HepG2 (cell line): ENCODE measurements around the gene CD40. TPM values are rescaled to one million over a fixed set of nuclear protein-coding genes. Genes with fewer than 3 reads are reported as not detected.
A peak's percentile ranks its signal among the peaks of the same experiment; 100 is the strongest.
"Not testable (repeated sequence)": the region's sequence is repeated elsewhere in the genome, so short reads cannot be mapped to it uniquely, and the experiment has no call there.

Experiments used
- ATAC-seq: fragments of 200-7000 bp; cut with Tn5 transposase; 3 replicates; pipeline ENCODE4 v1.9.1; 2020; ENCODE audit warnings: mild to moderate bottlenecking, moderate library complexity
- BruUV-seq: library from RNA; stranded (reverse); fragments of 400-500 nt; replicated peaks from 2 replicates; lab custom pipeline; 2021; lab: Mats Ljungman, UMichigan
- CTCF ChIA-PET: fragments of 300-600 bp; formaldehyde crosslinking; extraction: SDS; loops from one replicate; lab custom pipeline; 2021; ENCODE audit warnings: low total read pairs, inconsistent platforms, low intra/inter-chr PET ratio; lab: Yijun Ruan, JAX
- POLR2A ChIA-PET: fragments of 350-600 bp; sonication (Branson Sonifier 250); formaldehyde crosslinking; loops from one replicate; lab custom pipeline; 2020; ENCODE audit warnings: antibody characterized with exemption, inconsistent platforms; lab: Yijun Ruan, JAX
- DNase-seq: peaks from one replicate; pipeline ENCODE4 v3.0.0-alpha.2; 2015; ENCODE audit warnings: low spot score
- FAIRE-seq: peaks from 3 replicates; lab custom pipeline; 2011; peaks lifted over from hg19 to GRCh38; lab: Jason Lieb, UNC
- H2AFZ ChIP-seq: one replicate; pipeline ENCODE4 v1.6.1; 2011; ENCODE audit warnings: low read length, inconsistent platforms
- H3K27ac ChIP-seq: fragments of 300-600 bp; 3 replicates; pipeline ENCODE4 v1.8.0; 2011; ENCODE audit warnings: mixed run types, mild to moderate bottlenecking, mixed read lengths, low read length, inconsistent platforms; ENCODE audit not compliant: insufficient read depth; ENCODE audit errors: extremely low read length
- H3K27me3 ChIP-seq, 2 experiments: fragments of 200-600 bp in 1 of 2; 2 replicates in 1 of 2; 3 replicates in 1 of 2; pipeline versions ENCODE4 v1.6.0 to v1.8.0; 2011; ENCODE audit warnings: low read length in 2 of 2, mild to moderate bottlenecking in 2 of 2, moderate library complexity in 2 of 2, inconsistent platforms in 1 of 2; ENCODE audit not compliant: insufficient read depth in 2 of 2, control insufficient read depth in 1 of 2
- H3K36me3 ChIP-seq, 2 experiments: fragments of 200-600 bp in 1 of 2; replicated peaks in 1 of 2; 2 replicates in 1 of 2; 3 replicates in 1 of 2; pipeline versions ENCODE4 v1.5.1 to v1.8.0; 2011; ENCODE audit warnings: low read length in 2 of 2, inconsistent platforms in 1 of 2; ENCODE audit not compliant: insufficient read depth in 2 of 2, control insufficient read depth in 1 of 2
- H3K4me1 ChIP-seq: 2 replicates; pipeline ENCODE4 v1.5.1; 2012; ENCODE audit warnings: low read length, inconsistent platforms; ENCODE audit not compliant: insufficient read depth
- H3K4me2 ChIP-seq: 2 replicates; pipeline ENCODE4 v1.6.0; 2011; ENCODE audit warnings: low read depth, low read length, inconsistent platforms
- H3K4me3 ChIP-seq, 3 experiments: fragments of 200-600 bp in 1 of 3; sonication (generic), shearing (Covaris generic) in 1 of 3; replicated peaks in 1 of 3; 2 replicates each; pipeline ENCODE4 v1.5.1; 2011 to 2016; ENCODE audit warnings: low read length in 3 of 3, inconsistent platforms in 2 of 3, low read depth in 2 of 3, mild to moderate bottlenecking in 2 of 3, control low read depth in 1 of 3, mixed read lengths in 1 of 3; ENCODE audit not compliant: insufficient read depth in 1 of 3
- H3K79me2 ChIP-seq: one replicate; pipeline ENCODE4 v1.6.1; 2011; ENCODE audit warnings: low read length, inconsistent platforms; ENCODE audit not compliant: insufficient read depth
- H3K9ac ChIP-seq: 2 replicates; pipeline ENCODE4 v1.6.0; 2011; ENCODE audit warnings: mild to moderate bottlenecking, low read depth, low read length, inconsistent platforms; ENCODE audit not compliant: insufficient read depth
- H3K9me3 ChIP-seq: 2 replicates; pipeline ENCODE4 v1.5.1; 2012; ENCODE audit warnings: mild to moderate bottlenecking, low read length
- H4K20me1 ChIP-seq: 2 replicates; pipeline ENCODE4 v1.6.0; 2011; ENCODE audit warnings: inconsistent platforms, mild to moderate bottlenecking, low read length, moderate library complexity; ENCODE audit not compliant: insufficient read depth
- CREB1 ChIP-seq, 2 experiments: fragments of 450-650 bp in 1 of 2; IDR thresholded peaks; 2 replicates each; pipeline ENCODE4 v1.6.1; 2016 to 2017; ENCODE audit warnings: control low read depth in 1 of 2, mild to moderate bottlenecking in 1 of 2, missing compliant biosample characterization in 1 of 2, missing genetic modification characterization in 1 of 2
- ETV5 ChIP-seq: IDR thresholded peaks from 2 replicates; pipeline ENCODE4 v1.6.1; 2018; ENCODE audit warnings: missing biosample characterization, missing genetic modification reagents, inconsistent platforms, borderline replicate concordance
- HNRNPLL ChIP-seq: fragments of 200-400 bp; formaldehyde crosslinking; IDR thresholded peaks from 2 replicates; pipeline ENCODE4 v1.6.1; 2017; ENCODE audit warnings: mild to moderate bottlenecking, low read depth, low read length; ENCODE audit not compliant: poor library complexity, severe bottlenecking
- KAT7 ChIP-seq: IDR thresholded peaks from 2 replicates; pipeline ENCODE4 v1.6.1; 2018; ENCODE audit warnings: borderline replicate concordance, missing compliant biosample characterization
- NCOA5 ChIP-seq: sonication (generic); formaldehyde crosslinking; IDR thresholded peaks from 2 replicates; pipeline ENCODE4 v1.4.0; 2020; ENCODE audit warnings: missing genetic modification reagents
- NFKB2 ChIP-seq: sonication (generic); formaldehyde crosslinking; IDR thresholded peaks from 2 replicates; pipeline ENCODE4 v1.4.0; 2020; ENCODE audit warnings: missing genetic modification reagents, borderline replicate concordance
- PATZ1 ChIP-seq: sonication (generic); formaldehyde crosslinking; IDR thresholded peaks from 2 replicates; pipeline ENCODE4 v1.4.0; 2020; ENCODE audit warnings: missing genetic modification reagents
- SALL2 ChIP-seq: sonication (generic); formaldehyde crosslinking; IDR thresholded peaks from 2 replicates; pipeline ENCODE4 v1.8.1; 2023; ENCODE audit warnings: mild to moderate bottlenecking, missing genetic modification reagents, inconsistent platforms
- SMAD3 ChIP-seq: sonication (generic); formaldehyde crosslinking; IDR thresholded peaks from 2 replicates; pipeline ENCODE4 v1.4.0; 2020; ENCODE audit warnings: missing genetic modification reagents
- ZBTB3 ChIP-seq: sonication (generic); formaldehyde crosslinking; IDR thresholded peaks from 2 replicates; pipeline ENCODE4 v1.4.0; 2020; ENCODE audit warnings: low read depth, mild to moderate bottlenecking, moderate library complexity, missing genetic modification reagents, borderline replicate concordance
- ZFP62 ChIP-seq: sonication (generic); formaldehyde crosslinking; IDR thresholded peaks from 2 replicates; pipeline ENCODE4 v1.4.0; 2020; ENCODE audit warnings: missing genetic modification reagents
- ZNF569 ChIP-seq: sonication (generic); formaldehyde crosslinking; IDR thresholded peaks from 2 replicates; pipeline ENCODE4 v1.5.0; 2020; ENCODE audit warnings: mild to moderate bottlenecking, missing genetic modification reagents, moderate library complexity, borderline replicate concordance
- ZNF607 ChIP-seq: sonication (generic); formaldehyde crosslinking; IDR thresholded peaks from 2 replicates; pipeline ENCODE4 v1.5.1; 2020; ENCODE audit warnings: missing genetic modification reagents, mild to moderate bottlenecking, borderline replicate concordance
- ZNF720 ChIP-seq: sonication (generic); formaldehyde crosslinking; IDR thresholded peaks from 2 replicates; pipeline ENCODE4 v1.4.0; 2020; ENCODE audit warnings: missing genetic modification reagents
- ZNF724P ChIP-seq: sonication (generic); formaldehyde crosslinking; IDR thresholded peaks from 2 replicates; pipeline ENCODE4 v1.8.0; 2022; ENCODE audit warnings: missing genetic modification reagents, borderline replicate concordance
- WGBS: methylation state at CpG from one replicate; pipeline ENCODE4 v1.1.6; 2017; ENCODE audit warnings: low lambda C conversion rate; 5-methylcytosine and 5-hydroxymethylcytosine counted together
- in situ Hi-C: cut with HindIII; loops from 2 replicates; pipeline ENCODE4 v1.10.0; 2017; ENCODE audit warnings: low pct_unique_long_range_greater_than_20kb; ENCODE audit not compliant: extremely low pct_ligation_motif_present
- intact Hi-C: fragments of 100-400 bp; cut with micrococcal nuclease; formaldehyde crosslinking; loops from one replicate; pipeline ENCODE4 v1.10.0; 2022; ENCODE audit not compliant: unreplicated experiment
- polyA plus RNA-seq, 8 experiments: library from polyadenylated mRNA; depleted of rRNA in 3 of 8; stranded (reverse) in 7 of 8; unstranded in 1 of 8; fragments of >200 nt; fragmentation: Illumina TruSeq in 4 of 8; extraction: Trizol in 4 of 8; gene quantifications; 2 replicates each; pipeline versions ENCODE4 v1.2.1 to v1.2.3, GENCODE V29; 2011 to 2016; ENCODE audit warnings: low read depth in 4 of 8, missing spikeins in 1 of 8, mixed read lengths in 1 of 8; ENCODE audit not compliant: insufficient read depth in 1 of 8
- total RNA-seq, 5 experiments: library from RNA; depleted of rRNA; stranded (reverse); fragments of >200 nt; fragmentation: Illumina TruSeq; extraction: Trizol; gene quantifications; 2 replicates each; pipeline ENCODE4 v1.2.3, GENCODE V29; 2016; ENCODE audit warnings: low read depth in 1 of 5
- TF ChIP-seq, protein P1 (sequence below): sonication (generic); formaldehyde crosslinking; IDR thresholded peaks from 2 replicates; pipeline ENCODE4 v1.4.0; 2020; ENCODE audit warnings: missing genetic modification reagents

CD40 gene
- total and polyA plus RNA-seq, 2 of the 13 experiments (the other 11 are each of a cell fraction or from before 2014, with no cell fraction given), result 4.6 to 13.4 TPM

DNA sequence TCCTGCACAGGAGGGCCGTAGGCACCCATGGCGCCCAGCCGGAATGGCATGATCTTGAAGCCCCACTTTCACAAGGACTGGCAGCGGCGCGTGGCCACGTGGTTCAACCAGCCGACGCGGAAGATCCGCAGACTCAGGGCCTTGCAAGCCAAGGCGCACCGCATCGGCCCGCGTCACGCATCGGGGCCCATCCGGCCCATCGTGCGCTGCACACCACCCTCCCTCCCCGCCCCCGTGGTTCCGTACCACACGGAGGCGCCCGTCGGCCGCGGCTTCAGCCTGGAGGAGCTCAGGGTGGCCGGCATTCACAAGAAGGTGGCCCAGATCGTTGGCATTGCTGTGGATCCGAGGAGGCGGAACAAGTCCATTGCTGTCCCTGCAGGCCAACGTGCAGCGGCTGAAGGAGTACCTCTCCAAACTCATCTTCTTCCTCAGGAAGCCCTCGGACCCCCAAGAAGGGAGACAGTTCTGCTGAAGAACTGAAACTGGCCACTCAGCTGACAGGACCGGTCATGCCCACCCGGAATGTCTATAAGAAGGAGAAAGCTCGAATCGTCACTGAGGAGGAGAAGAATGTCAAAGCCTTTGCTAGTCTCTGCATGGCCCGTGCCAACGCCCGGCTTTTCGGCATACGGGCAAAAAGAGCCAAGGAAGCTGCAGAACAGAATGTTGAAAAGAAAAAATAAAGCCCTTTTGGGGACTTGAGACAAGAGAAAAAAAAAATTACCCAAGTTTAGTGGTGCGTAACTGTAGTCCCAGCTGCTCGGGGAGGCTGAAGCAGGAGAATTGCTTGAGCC lies 18.4 kb upstream of the CD40 start (continued):
- TF ChIP-seq ZBTB3, result no peak
- TF ChIP-seq ZFP62 (CRISPR knock-in tag), result no peak
- 0 out of 2 replicates have a peak, but pooled peaks have one; percentile 54 for TF ChIP-seq SALL2
- peak; percentile 58 for TF ChIP-seq HNRNPLL
- TF ChIP-seq CREB1 (IDR thresholded peaks at IDR 0.05), result peak; percentile 27; the same call in 1 of the 2 replicates
- TF ChIP-seq CREB1 (CRISPR knock-in tag; IDR thresholded peaks at IDR 0.05), result no peak
- no peak for TF ChIP-seq SMAD3 (CRISPR knock-in tag)
- TF ChIP-seq PATZ1, result peak; percentile 49; the same call in 1 of the 2 replicates
- no peak for TF ChIP-seq ZNF607 (CRISPR knock-in tag)
- no peak for TF ChIP-seq NCOA5 (CRISPR knock-in tag)
- TF ChIP-seq NFKB2 (CRISPR knock-in tag), result peak; percentile 33; the same call in 1 of the 2 replicates
- TF ChIP-seq KAT7 (CRISPR knock-in tag), result no peak
- TF ChIP-seq, protein P1, sequence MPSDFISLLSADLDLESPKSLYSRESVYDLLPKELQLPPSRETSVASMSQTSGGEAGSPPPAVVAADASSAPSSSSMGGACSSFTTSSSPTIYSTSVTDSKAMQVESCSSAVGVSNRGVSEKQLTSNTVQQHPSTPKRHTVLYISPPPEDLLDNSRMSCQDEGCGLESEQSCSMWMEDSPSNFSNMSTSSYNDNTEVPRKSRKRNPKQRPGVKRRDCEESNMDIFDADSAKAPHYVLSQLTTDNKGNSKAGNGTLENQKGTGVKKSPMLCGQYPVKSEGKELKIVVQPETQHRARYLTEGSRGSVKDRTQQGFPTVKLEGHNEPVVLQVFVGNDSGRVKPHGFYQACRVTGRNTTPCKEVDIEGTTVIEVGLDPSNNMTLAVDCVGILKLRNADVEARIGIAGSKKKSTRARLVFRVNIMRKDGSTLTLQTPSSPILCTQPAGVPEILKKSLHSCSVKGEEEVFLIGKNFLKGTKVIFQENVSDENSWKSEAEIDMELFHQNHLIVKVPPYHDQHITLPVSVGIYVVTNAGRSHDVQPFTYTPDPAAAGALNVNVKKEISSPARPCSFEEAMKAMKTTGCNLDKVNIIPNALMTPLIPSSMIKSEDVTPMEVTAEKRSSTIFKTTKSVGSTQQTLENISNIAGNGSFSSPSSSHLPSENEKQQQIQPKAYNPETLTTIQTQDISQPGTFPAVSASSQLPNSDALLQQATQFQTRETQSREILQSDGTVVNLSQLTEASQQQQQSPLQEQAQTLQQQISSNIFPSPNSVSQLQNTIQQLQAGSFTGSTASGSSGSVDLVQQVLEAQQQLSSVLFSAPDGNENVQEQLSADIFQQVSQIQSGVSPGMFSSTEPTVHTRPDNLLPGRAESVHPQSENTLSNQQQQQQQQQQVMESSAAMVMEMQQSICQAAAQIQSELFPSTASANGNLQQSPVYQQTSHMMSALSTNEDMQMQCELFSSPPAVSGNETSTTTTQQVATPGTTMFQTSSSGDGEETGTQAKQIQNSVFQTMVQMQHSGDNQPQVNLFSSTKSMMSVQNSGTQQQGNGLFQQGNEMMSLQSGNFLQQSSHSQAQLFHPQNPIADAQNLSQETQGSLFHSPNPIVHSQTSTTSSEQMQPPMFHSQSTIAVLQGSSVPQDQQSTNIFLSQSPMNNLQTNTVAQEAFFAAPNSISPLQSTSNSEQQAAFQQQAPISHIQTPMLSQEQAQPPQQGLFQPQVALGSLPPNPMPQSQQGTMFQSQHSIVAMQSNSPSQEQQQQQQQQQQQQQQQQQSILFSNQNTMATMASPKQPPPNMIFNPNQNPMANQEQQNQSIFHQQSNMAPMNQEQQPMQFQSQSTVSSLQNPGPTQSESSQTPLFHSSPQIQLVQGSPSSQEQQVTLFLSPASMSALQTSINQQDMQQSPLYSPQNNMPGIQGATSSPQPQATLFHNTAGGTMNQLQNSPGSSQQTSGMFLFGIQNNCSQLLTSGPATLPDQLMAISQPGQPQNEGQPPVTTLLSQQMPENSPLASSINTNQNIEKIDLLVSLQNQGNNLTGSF (CRISPR knock-in tag), result no peak
- no peak for TF ChIP-seq ZNF720 (CRISPR knock-in tag)
- no peak for TF ChIP-seq ZNF724P (CRISPR knock-in tag)
- no peak for TF ChIP-seq ZNF569 (CRISPR knock-in tag)
- no peak for TF ChIP-seq ETV5

DNA sequence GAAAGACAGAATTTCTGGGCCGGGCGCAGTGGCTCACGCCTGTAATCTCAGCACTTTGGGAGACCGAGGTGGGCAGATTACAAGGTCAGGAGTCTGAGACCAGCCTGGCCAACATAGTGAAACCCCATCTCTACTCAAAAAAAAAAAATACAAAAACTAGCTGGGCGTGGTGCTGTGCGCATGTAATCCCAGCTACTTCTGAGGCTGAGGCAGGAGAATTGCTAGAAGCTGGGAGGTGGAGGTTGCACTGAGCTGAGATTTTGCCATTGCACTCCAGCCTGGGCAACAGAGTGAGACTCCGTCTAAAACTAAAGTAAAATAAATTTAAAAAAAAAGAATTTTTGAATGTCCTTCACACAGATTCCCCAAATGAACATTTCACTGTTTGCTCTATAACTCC lies 17.7 kb upstream of the CD40 start:
- H4K20me1 ChIP-seq, H3K27ac ChIP-seq, POLR2A ChIA-PET, H3K36me3 ChIP-seq, CTCF ChIA-PET, in situ Hi-C loops, H3K9me3 ChIP-seq, H3K4me2 ChIP-seq, ATAC-seq, intact Hi-C loops, H3K9ac ChIP-seq, H3K4me3 ChIP-seq, H3K79me2 ChIP-seq, FAIRE-seq, H2AFZ ChIP-seq, DNase-seq, BruUV-seq: not testable (repeated sequence)
- H3K4me1 ChIP-seq, result 0 out of 2 replicates have a peak, but pooled peaks cover 11% of the 10 kb centered on the region
- WGBS, result 43% methylated on average over 7 of the region's 7 CpGs
- H3K27me3 ChIP-seq, result peaks cover 2 to 49% of the 10 kb centered on the region in 2 experiments; a peak in 4 of 5 replicates
